DOHH2 (cell line): ENCODE data around the gene ITGAX.
"Not testable (repeated sequence)": the region's sequence is repeated elsewhere in the genome, so short reads cannot be mapped to it uniquely, and the experiment has no call there.

Experiments
- H3F3A ChIP-seq: fragments of 200-600 bp; sonication (generic), shearing (Covaris generic); 2 replicates; pipeline ENCODE4 v1.6.0; 2016; ENCODE audit warnings: antibody characterized with exemption, mild to moderate bottlenecking; ENCODE audit not compliant: control insufficient read depth, insufficient read depth
- H3K27ac ChIP-seq: fragments of 200-600 bp; sonication (generic); 2 replicates; pipeline ENCODE4 v1.5.1; 2014; ENCODE audit warnings: low read depth, mild to moderate bottlenecking, low read length, moderate library complexity
- H3K27me3 ChIP-seq: fragments of 200-600 bp; sonication (generic); 2 replicates; pipeline ENCODE4 v1.6.1; 2014; ENCODE audit warnings: mild to moderate bottlenecking, low read length, mixed read lengths; ENCODE audit not compliant: control insufficient read depth
- H3K36me3 ChIP-seq: fragments of 200-600 bp; sonication (generic); 2 replicates; pipeline ENCODE4 v1.6.1; 2014; ENCODE audit warnings: mild to moderate bottlenecking, low read length, moderate library complexity, mixed read lengths; ENCODE audit not compliant: control insufficient read depth
- H3K4me1 ChIP-seq: fragments of 200-600 bp; sonication (generic); 2 replicates; pipeline ENCODE4 v1.6.1; 2014; ENCODE audit warnings: mild to moderate bottlenecking, low read length, mixed read lengths; ENCODE audit not compliant: control insufficient read depth
- H3K4me2 ChIP-seq: fragments of 200-600 bp; sonication (generic); 2 replicates; pipeline ENCODE4 v1.6.0; 2014; ENCODE audit warnings: mild to moderate bottlenecking, low read length, moderate library complexity
- H3K4me3 ChIP-seq: fragments of 200-600 bp; sonication (generic); 2 replicates; pipeline ENCODE4 v1.5.1; 2014; ENCODE audit warnings: mild to moderate bottlenecking, low read length, mixed read lengths
- H3K79me2 ChIP-seq: fragments of 200-600 bp; sonication (generic); 2 replicates; pipeline ENCODE4 v1.6.1; 2014; ENCODE audit warnings: mild to moderate bottlenecking, low read length, mixed read lengths; ENCODE audit not compliant: control insufficient read depth
- H3K9me2 ChIP-seq: fragments of 200-600 bp; sonication (generic); replicated peaks from 2 replicates; pipeline ENCODE4 v1.6.1; 2014; ENCODE audit warnings: mild to moderate bottlenecking, low read length, mixed read lengths; ENCODE audit not compliant: control insufficient read depth
- H3K9me3 ChIP-seq: fragments of 200-600 bp; sonication (generic); 2 replicates; pipeline ENCODE4 v1.6.1; 2014; ENCODE audit warnings: antibody characterized with exemption, low read length, mixed read lengths; ENCODE audit not compliant: control insufficient read depth, insufficient read depth
- H4K20me1 ChIP-seq: fragments of 200-600 bp; sonication (generic); 2 replicates; pipeline ENCODE4 v1.6.0; 2014; ENCODE audit warnings: low read depth, mild to moderate bottlenecking, antibody characterized with exemption, low read length, moderate library complexity; ENCODE audit not compliant: control insufficient read depth, insufficient read depth
- CTCF ChIP-seq: fragments of 200-600 bp; sonication (generic); IDR thresholded peaks from one replicate; pipeline ENCODE4 v1.5.1; 2014; ENCODE audit warnings: antibody characterized with exemption, mild to moderate bottlenecking, low read depth, low read length; ENCODE audit not compliant: poor library complexity, severe bottlenecking
- EZH2phosphoT487 ChIP-seq: fragments of 200-600 bp; sonication (generic); IDR thresholded peaks from 2 replicates; pipeline ENCODE4 v1.6.1; 2017; ENCODE audit warnings: borderline replicate concordance, mild to moderate bottlenecking, antibody characterized with exemption, low read length, moderate library complexity, mixed read lengths

Gene ITGAX

DNA sequence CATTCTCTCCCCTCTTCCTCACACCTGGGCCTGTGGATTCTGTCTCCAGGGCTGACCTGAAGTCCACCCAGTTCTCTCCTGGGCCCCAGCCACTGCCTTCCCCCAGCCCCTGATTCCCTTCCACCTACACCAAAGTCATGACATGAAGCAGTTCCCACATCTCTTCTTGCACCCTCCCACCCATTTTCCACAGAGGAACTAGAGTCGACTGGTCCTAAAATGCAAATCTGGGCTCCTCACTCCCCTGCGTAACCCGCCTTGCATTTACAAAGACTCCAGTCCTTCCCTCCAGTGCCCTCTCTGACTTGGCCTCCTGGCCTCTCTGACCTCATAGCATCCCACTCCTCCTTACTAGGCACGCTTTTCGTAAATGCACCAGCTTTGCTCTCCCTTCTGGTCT lies 58.4 kb downstream of the ITGAX start:
- H3K9me3 ChIP-seq, result no peaks in the 10 kb centered on the region
- no peak overlapping the region for H3K4me3 ChIP-seq
- no peaks in the 10 kb centered on the region for H3K79me2 ChIP-seq
- H3F3A ChIP-seq, result no peaks in the 10 kb centered on the region
- no peaks in the 10 kb centered on the region for H3K9me2 ChIP-seq
- no peaks in the 10 kb centered on the region; the same call in 1 of the 2 replicates for H3K4me1 ChIP-seq
- no peaks in the 10 kb centered on the region for H4K20me1 ChIP-seq
- H3K27me3 ChIP-seq, result no peaks in the 10 kb centered on the region
- no peaks in the 10 kb centered on the region for H3K36me3 ChIP-seq
- no peak overlapping the region for H3K27ac ChIP-seq
- no peak for TF ChIP-seq CTCF
- no peak for TF ChIP-seq EZH2phosphoT487
- no peak overlapping the region for H3K4me2 ChIP-seq

- no peaks in the 10 kb centered on the region for H3K36me3 ChIP-seq
These were observed 59.0 kb downstream of the ITGAX start for GRCh38 chr16:31413943-31414342.

GRCh38 chr16:31414706-31415105 lies 59.7 kb downstream of the ITGAX start:
- no peak for TF ChIP-seq CTCF
- TF ChIP-seq EZH2phosphoT487, result no peak
- Histone ChIP-seq H3F3A (no peaks in the 10 kb centered on the region), H3K4me2 (no peak overlapping the region), H3K27me3 (no peaks in the 10 kb centered on the region), H3K36me3 (no peaks in the 10 kb centered on the region), H3K4me3 (no peak overlapping the region), H3K27ac (no peak overlapping the region), H3K9me2 (no peaks in the 10 kb centered on the region), H3K79me2 (no peaks in the 10 kb centered on the region), H3K4me1 (no peaks in the 10 kb centered on the region; the same call in 1 of the 2 replicates), H4K20me1 (no peaks in the 10 kb centered on the region), H3K9me3 (no peaks in the 10 kb centered on the region)

More at GRCh38 chr16:31413943-31414342, 59.0 kb downstream of the ITGAX start:
- H3F3A ChIP-seq, result no peaks in the 10 kb centered on the region
- no peaks in the 10 kb centered on the region for H3K9me2 ChIP-seq
- H3K9me3 ChIP-seq, result no peaks in the 10 kb centered on the region
- H3K4me1 ChIP-seq, result no peaks in the 10 kb centered on the region; the same call in 1 of the 2 replicates
- TF ChIP-seq EZH2phosphoT487 (no peak), CTCF (no peak)
- H3K27me3 ChIP-seq, result no peaks in the 10 kb centered on the region
- no peak overlapping the region for H3K27ac ChIP-seq
- H3K4me2 ChIP-seq, result no peak overlapping the region
- no peaks in the 10 kb centered on the region for H3K79me2 ChIP-seq
- H3K4me3 ChIP-seq, result no peak overlapping the region
- H4K20me1 ChIP-seq, result no peaks in the 10 kb centered on the region

DNA sequence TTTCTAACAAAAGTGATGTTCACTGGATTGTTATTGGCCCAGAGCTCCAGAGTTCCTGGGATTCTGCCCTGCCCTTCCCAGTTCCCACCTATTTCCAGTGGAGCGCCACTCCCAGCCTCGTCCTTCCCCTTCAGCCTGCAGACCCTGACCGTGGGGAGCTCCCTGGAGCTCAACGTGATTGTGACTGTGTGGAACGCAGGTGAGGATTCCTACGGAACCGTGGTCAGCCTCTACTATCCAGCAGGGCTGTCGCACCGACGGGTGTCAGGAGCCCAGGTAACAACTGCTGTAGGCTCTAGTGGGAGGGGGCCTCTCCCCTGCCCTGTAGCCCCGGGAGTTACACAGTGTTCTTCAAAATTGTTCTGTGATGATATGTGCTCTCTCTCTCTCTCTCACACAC lies 61.4 kb downstream of the ITGAX start:
- Histone ChIP-seq H3K36me3 (no peaks in the 10 kb centered on the region), H3K9me2 (no peaks in the 10 kb centered on the region), H3K27me3 (no peaks in the 10 kb centered on the region), H3K4me2 (no peak overlapping the region), H3K9me3 (no peaks in the 10 kb centered on the region), H3F3A (no peaks in the 10 kb centered on the region), H3K4me1 (no peaks in the 10 kb centered on the region; the same call in 1 of the 2 replicates), H4K20me1 (no peaks in the 10 kb centered on the region), H3K4me3 (no peak overlapping the region), H3K27ac (no peak overlapping the region), H3K79me2 (no peaks in the 10 kb centered on the region)
- TF ChIP-seq CTCF, result no peak
- no peak for TF ChIP-seq EZH2phosphoT487

DNA sequence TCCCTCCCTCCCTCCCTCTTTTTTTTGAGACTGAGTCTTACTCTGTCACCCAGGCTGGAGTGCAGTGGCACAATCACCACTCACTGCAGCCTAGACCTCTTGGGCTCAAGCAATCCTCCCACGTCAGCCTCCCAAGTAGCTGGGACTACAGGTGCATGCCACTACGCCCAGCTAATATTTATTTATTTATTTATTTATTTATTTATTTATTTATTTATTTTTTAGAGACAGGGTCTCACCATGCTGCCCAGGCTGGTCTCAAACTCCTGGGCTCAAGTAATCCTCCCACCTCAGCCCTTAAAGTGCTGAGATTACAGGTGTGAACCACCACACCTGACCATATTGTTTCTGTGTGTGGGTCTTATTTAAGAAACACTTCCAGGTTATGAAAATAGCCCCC lies 62.1 kb downstream of the ITGAX start:
- not testable (repeated sequence) for H3K79me2 ChIP-seq, H3F3A ChIP-seq, H4K20me1 ChIP-seq, H3K4me3 ChIP-seq, H3K36me3 ChIP-seq, H3K4me2 ChIP-seq, H3K4me1 ChIP-seq, H3K27ac ChIP-seq, H3K9me2 ChIP-seq, H3K9me3 ChIP-seq, H3K27me3 ChIP-seq
